ENCODE measurements around the gene GLI3.
A peak's percentile ranks its signal among the peaks of the same experiment; 100 is the strongest.

GLI3 gene

DNA sequence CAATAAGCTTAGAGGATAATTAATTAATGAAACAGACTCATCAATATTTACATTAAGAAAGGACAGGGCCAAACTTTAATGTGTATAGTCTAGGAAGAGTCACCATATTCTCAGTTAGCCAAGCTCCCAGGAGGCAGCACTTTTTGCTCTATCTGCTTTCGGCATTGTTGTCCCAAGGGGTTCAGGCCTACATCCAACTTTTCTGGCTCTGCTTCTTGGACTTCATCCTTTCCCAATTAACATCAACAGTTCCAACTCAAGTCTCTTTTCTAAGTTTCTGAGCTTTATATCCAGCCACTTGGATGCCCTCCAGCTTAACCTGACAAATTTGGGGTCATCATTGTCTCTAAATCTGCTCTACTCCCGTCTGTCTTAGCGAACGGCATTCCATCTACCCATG, 42.8 kb downstream of the GLI3 start:
- Histone ChIP-seq H3K4me1 (ENCODE audit: control insufficient read depth, insufficient read depth, low read length) (peaks cover 26% of the 10 kb centered on the region), H3K36me3 (ENCODE audit: control insufficient read depth in 2 of 2, insufficient read depth in 1 of 2, low read length in 2 of 2) (peaks cover 0 to 9% of the 10 kb centered on the region in 2 experiments; a peak in 1 of 3 replicates), H3K4me3 (ENCODE audit: low read depth, low read length) (no peak overlapping the region), H3K27ac (ENCODE audit: extremely low read depth, low read depth, low read length) (peak overlapping the region; percentile 87), H3K9me3 (ENCODE audit: control insufficient read depth, insufficient read depth, low read depth, low read length) (no peaks in the 10 kb centered on the region)
- POLR2A ChIA-PET = no interaction called here
- CTCF ChIA-PET = interaction anchor here (0.5 to 1.7 kb wide), 8 partner anchors 8 to 741 kb away, joined by 3 to 7 read pairs (median 3); no protein-coding TSS in a partner anchor
- TF ChIP-seq ZBTB17 (tag by site-specific recombination; IDR thresholded peaks at IDR 0.05) = peak; percentile 41; the same call in 1 of the 2 replicates
- TF ChIP-seq IKZF3 (tag by site-specific recombination; IDR thresholded peaks at IDR 0.05) = no peak
- TF ChIP-seq, protein P1, sequence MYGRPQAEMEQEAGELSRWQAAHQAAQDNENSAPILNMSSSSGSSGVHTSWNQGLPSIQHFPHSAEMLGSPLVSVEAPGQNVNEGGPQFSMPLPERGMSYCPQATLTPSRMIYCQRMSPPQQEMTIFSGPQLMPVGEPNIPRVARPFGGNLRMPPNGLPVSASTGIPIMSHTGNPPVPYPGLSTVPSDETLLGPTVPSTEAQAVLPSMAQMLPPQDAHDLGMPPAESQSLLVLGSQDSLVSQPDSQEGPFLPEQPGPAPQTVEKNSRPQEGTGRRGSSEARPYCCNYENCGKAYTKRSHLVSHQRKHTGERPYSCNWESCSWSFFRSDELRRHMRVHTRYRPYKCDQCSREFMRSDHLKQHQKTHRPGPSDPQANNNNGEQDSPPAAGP (tag by site-specific recombination; IDR thresholded peaks at IDR 0.05) = no peak
- TF ChIP-seq, protein P2, sequence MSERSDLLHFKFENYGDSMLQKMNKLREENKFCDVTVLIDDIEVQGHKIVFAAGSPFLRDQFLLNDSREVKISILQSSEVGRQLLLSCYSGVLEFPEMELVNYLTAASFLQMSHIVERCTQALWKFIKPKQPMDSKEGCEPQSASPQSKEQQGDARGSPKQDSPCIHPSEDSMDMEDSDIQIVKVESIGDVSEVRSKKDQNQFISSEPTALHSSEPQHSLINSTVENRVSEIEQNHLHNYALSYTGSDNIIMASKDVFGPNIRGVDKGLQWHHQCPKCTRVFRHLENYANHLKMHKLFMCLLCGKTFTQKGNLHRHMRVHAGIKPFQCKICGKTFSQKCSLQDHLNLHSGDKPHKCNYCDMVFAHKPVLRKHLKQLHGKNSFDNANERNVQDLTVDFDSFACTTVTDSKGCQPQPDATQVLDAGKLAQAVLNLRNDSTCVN (tag by site-specific recombination; optimal IDR thresholded peaks at IDR 0.05) = no peak

- Histone ChIP-seq H3K4me1 (ENCODE audit: control insufficient read depth, insufficient read depth, low read length) (peaks cover 26% of the 10 kb centered on the region), H3K36me3 (ENCODE audit: control insufficient read depth in 2 of 2, insufficient read depth in 1 of 2, low read length in 2 of 2) (peaks cover 0 to 9% of the 10 kb centered on the region in 2 experiments; a peak in 1 of 3 replicates), H3K9me3 (ENCODE audit: control insufficient read depth, insufficient read depth, low read depth, low read length) (no peaks in the 10 kb centered on the region), H3K27ac (ENCODE audit: extremely low read depth, low read depth, low read length) (peak overlapping the region; percentile 87), H3K4me3 (ENCODE audit: low read depth, low read length) (no peak overlapping the region)
- TF ChIP-seq KLF7 (tag by site-specific recombination; IDR thresholded peaks at IDR 0.05; ENCODE audit: borderline replicate concordance) (no peak), GLI4 (tag by site-specific recombination; IDR thresholded peaks at IDR 0.05) (no peak), SP2 (tag by site-specific recombination; IDR thresholded peaks at IDR 0.05) (no peak), ZNF624 (tag by site-specific recombination; IDR thresholded peaks at IDR 0.05) (no peak), ZFP69B (tag by site-specific recombination; IDR thresholded peaks at IDR 0.05) (no peak), ZIC2 (tag by site-specific recombination; IDR thresholded peaks at IDR 0.05) (no peak), ZNF140 (tag by site-specific recombination; IDR thresholded peaks at IDR 0.05) (no peak), IKZF3 (tag by site-specific recombination; IDR thresholded peaks at IDR 0.05) (no peak), GLIS2 (tag by site-specific recombination; IDR thresholded peaks at IDR 0.05) (no peak), ZNF585B (tag by site-specific recombination; IDR thresholded peaks at IDR 0.05) (no peak), ZNF600 (tag by site-specific recombination; IDR thresholded peaks at IDR 0.05) (no peak), MEIS1 (CRISPR knock-in tag; IDR thresholded peaks at IDR 0.05; ENCODE audit: borderline replicate concordance) (no peak), ZNF335 (tag by site-specific recombination; conservative IDR thresholded peaks at IDR 0.05) (no peak), ZNF266 (tag by site-specific recombination; IDR thresholded peaks at IDR 0.05; ENCODE audit: low read depth) (no peak), ZNF843 (tag by site-specific recombination; IDR thresholded peaks at IDR 0.05) (no peak)
- TF ChIP-seq, protein P3, sequence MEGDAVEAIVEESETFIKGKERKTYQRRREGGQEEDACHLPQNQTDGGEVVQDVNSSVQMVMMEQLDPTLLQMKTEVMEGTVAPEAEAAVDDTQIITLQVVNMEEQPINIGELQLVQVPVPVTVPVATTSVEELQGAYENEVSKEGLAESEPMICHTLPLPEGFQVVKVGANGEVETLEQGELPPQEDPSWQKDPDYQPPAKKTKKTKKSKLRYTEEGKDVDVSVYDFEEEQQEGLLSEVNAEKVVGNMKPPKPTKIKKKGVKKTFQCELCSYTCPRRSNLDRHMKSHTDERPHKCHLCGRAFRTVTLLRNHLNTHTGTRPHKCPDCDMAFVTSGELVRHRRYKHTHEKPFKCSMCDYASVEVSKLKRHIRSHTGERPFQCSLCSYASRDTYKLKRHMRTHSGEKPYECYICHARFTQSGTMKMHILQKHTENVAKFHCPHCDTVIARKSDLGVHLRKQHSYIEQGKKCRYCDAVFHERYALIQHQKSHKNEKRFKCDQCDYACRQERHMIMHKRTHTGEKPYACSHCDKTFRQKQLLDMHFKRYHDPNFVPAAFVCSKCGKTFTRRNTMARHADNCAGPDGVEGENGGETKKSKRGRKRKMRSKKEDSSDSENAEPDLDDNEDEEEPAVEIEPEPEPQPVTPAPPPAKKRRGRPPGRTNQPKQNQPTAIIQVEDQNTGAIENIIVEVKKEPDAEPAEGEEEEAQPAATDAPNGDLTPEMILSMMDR (tag by site-specific recombination; IDR thresholded peaks at IDR 0.05) = no peak
- TF ChIP-seq, protein P4, sequence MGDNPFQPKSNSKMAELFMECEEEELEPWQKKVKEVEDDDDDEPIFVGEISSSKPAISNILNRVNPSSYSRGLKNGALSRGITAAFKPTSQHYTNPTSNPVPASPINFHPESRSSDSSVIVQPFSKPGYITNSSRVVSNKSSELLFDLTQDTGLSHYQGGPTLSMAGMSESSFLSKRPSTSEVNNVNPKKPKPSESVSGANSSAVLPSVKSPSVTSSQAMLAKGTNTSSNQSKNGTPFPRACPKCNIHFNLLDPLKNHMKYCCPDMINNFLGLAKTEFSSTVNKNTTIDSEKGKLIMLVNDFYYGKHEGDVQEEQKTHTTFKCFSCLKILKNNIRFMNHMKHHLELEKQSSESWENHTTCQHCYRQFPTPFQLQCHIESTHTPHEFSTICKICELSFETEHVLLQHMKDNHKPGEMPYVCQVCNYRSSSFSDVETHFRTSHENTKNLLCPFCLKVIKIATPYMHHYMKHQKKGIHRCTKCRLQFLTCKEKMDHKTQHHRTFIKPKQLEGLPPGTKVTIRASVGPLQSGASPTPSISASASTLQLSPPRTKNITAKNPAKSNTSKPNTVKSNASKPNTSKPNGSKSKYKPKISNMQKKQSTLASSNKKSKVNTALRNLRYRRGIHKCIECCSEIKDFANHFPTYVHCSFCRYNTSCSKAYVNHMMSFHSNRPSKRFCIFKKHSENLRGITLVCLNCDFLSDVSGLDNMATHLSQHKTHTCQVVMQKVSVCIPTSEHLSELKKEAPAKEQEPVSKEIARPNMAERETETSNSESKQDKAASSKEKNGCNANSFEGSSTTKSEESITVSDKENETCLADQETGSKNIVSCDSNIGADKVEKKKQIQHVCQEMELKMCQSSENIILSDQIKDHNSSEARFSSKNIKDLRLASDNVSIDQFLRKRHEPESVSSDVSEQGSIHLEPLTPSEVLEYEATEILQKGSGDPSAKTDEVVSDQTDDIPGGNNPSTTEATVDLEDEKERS (tag by site-specific recombination; IDR thresholded peaks at IDR 0.05) = no peak
- CTCF ChIA-PET = interaction anchor here (0.5 to 1.7 kb wide), 7 partner anchors 18 to 707 kb away, joined by 3 to 4 read pairs (median 3); no protein-coding TSS in a partner anchor
- POLR2A ChIA-PET = interaction anchor here (0.6 to 1.1 kb wide), 3 partner anchors 33 to 52 kb away, joined by 3 read pairs; no protein-coding TSS in a partner anchor
These were observed 43.4 kb downstream of the GLI3 start for GRCh38 chr7:42193471-42194129.
